WI38 (cell line): ENCODE data around the gene BAIAP2.

Source experiments
- H3K4me3 ChIP-seq: 2 replicates; pipeline ENCODE4 v1.5.1; 2011; ENCODE audit warnings: low read depth, mild to moderate bottlenecking, control low read depth, low read length
- CTCF ChIP-seq: IDR thresholded peaks from 2 replicates; pipeline ENCODE4 v1.5.1; 2012; ENCODE audit warnings: low read depth, mild to moderate bottlenecking, control low read depth, low read length

BAIAP2 gene

GRCh38 chr17:81094509-81095382 is 59.8 kb downstream of the BAIAP2 start:
- H3K4me3 ChIP-seq, result no peak overlapping the region
- TF ChIP-seq CTCF, result no peak; the same call in 1 of the 2 replicates

GRCh38 chr17:81095383-81095762 is 60.4 kb downstream of the BAIAP2 start:
- no peak for TF ChIP-seq CTCF
- H3K4me3 ChIP-seq, result no peak overlapping the region

- TF ChIP-seq CTCF, result no peak
- H3K4me3 ChIP-seq, result no peak overlapping the region
Measured at GRCh38 chr17:81096741-81097133, 61.8 kb downstream of the BAIAP2 start.

GRCh38 chr17:81097134-81097942 is 62.4 kb downstream of the BAIAP2 start:
- H3K4me3 ChIP-seq, result peak overlapping the region; percentile 27
- TF ChIP-seq CTCF, result peak; percentile 61

GRCh38 chr17:81097943-81098308 is 63.0 kb downstream of the BAIAP2 start:
- no peak for TF ChIP-seq CTCF
- peak overlapping the region; percentile 27 for H3K4me3 ChIP-seq

- no peak for TF ChIP-seq CTCF
- H3K4me3 ChIP-seq, result no peak overlapping the region
Measured at GRCh38 chr17:81099888-81100287, 64.9 kb downstream of the BAIAP2 start.

GRCh38 chr17:81100668-81101067 is 65.7 kb downstream of the BAIAP2 start:
- TF ChIP-seq CTCF, result no peak

More at GRCh38 chr17:81100668-81101067, 65.7 kb downstream of the BAIAP2 start:
- H3K4me3 ChIP-seq, result no peak overlapping the region
